ENCODE data around the gene XCR1.

The XCR1 gene

GRCh38 chr3:45984331-45985312, 42.7 kb downstream of the XCR1 start:
- Histone ChIP-seq H3K27me3 (ENCODE audit: insufficient read depth, low read length) (no peaks in the 10 kb centered on the region), H2AFZ (ENCODE audit: insufficient read depth, low read length, poor library complexity) (no peak overlapping the region), H2BK5ac (ENCODE audit: low read depth, low read length, poor library complexity) (no peak overlapping the region), H3K4me2 (ENCODE audit: low read length) (no peak overlapping the region), H4K12ac (ENCODE audit: low read depth, low read length) (no peak overlapping the region), H2BK12ac (ENCODE audit: low read length) (no peak overlapping the region), H3K9ac (ENCODE audit: low read length) (no peak overlapping the region), H3K36me3 (ENCODE audit: control insufficient read depth in 1 of 2, insufficient read depth in 2 of 2, low read length in 2 of 2) (peaks cover 6 to 11% of the 10 kb centered on the region in 2 experiments), H3K9me3 (ENCODE audit: insufficient read depth, low read depth, low read length) (peaks cover 2% of the 10 kb centered on the region), H3K23ac (ENCODE audit: low read length) (no peak overlapping the region), H4K8ac (ENCODE audit: low read depth, low read length) (no peak overlapping the region), H3K4me3 (ENCODE audit: low read depth, low read length) (no peak overlapping the region), H3K4ac (ENCODE audit: low read depth, low read length) (no peak overlapping the region), H3K14ac (ENCODE audit: low read length) (no peak overlapping the region), H3K79me2 (ENCODE audit: control insufficient read depth, insufficient read depth, low read length, poor library complexity) (no peaks in the 10 kb centered on the region), H4K91ac (ENCODE audit: low read depth, low read length) (no peak overlapping the region), H3K79me1 (ENCODE audit: low read length) (no peaks in the 10 kb centered on the region), H2BK120ac (ENCODE audit: insufficient read depth, low read length, poor library complexity) (no peak overlapping the region), H3K4me1 (ENCODE audit: control insufficient read depth in 1 of 2, insufficient read depth in 2 of 2, low read length in 2 of 2) (peaks cover 0 to 3% of the 10 kb centered on the region in 2 experiments), H3K27ac (ENCODE audit: low read depth, low read length) (no peak overlapping the region), H3K18ac (ENCODE audit: low read length) (no peak overlapping the region), H2AK5ac (ENCODE audit: low read length) (no peak overlapping the region)
- WGBS (ENCODE audit: extremely low coverage, insufficient coverage, insufficient read length) = no CpG with 5 or more reads among the region's 8 CpGs
- DNase-seq = no peak

GRCh38 chr3:45983770-45984169, 43.5 kb downstream of the XCR1 start:
- Histone ChIP-seq H3K4me1 (ENCODE audit: control insufficient read depth in 1 of 2, insufficient read depth in 2 of 2, low read length in 2 of 2) (peaks cover 0 to under 1% of the 10 kb centered on the region in 2 experiments), H4K8ac (ENCODE audit: low read depth, low read length) (no peak overlapping the region), H2BK120ac (ENCODE audit: insufficient read depth, low read length, poor library complexity) (no peak overlapping the region), H3K9ac (ENCODE audit: low read length) (no peak overlapping the region), H3K9me3 (ENCODE audit: insufficient read depth, low read depth, low read length) (no peaks in the 10 kb centered on the region), H2BK12ac (ENCODE audit: low read length) (no peak overlapping the region), H2BK5ac (ENCODE audit: low read depth, low read length, poor library complexity) (no peak overlapping the region), H3K18ac (ENCODE audit: low read length) (no peak overlapping the region), H4K91ac (ENCODE audit: low read depth, low read length) (no peak overlapping the region), H3K27me3 (ENCODE audit: insufficient read depth, low read length) (no peaks in the 10 kb centered on the region), H4K12ac (ENCODE audit: low read depth, low read length) (no peak overlapping the region), H3K27ac (ENCODE audit: low read depth, low read length) (no peak overlapping the region), H3K79me2 (ENCODE audit: control insufficient read depth, insufficient read depth, low read length, poor library complexity) (no peaks in the 10 kb centered on the region), H3K79me1 (ENCODE audit: low read length) (no peaks in the 10 kb centered on the region), H3K4me2 (ENCODE audit: low read length) (no peak overlapping the region), H3K14ac (ENCODE audit: low read length) (no peak overlapping the region), H3K4ac (ENCODE audit: low read depth, low read length) (no peak overlapping the region), H3K4me3 (ENCODE audit: low read depth, low read length) (no peak overlapping the region), H3K23ac (ENCODE audit: low read length) (no peak overlapping the region), H2AK5ac (ENCODE audit: low read length) (no peak overlapping the region), H2AFZ (ENCODE audit: insufficient read depth, low read length, poor library complexity) (no peak overlapping the region), H3K36me3 (ENCODE audit: control insufficient read depth in 1 of 2, insufficient read depth in 2 of 2, low read length in 2 of 2) (peaks cover 8 to 15% of the 10 kb centered on the region in 2 experiments)
- DNase-seq = no peak
- WGBS (ENCODE audit: extremely low coverage, insufficient coverage, insufficient read length) = no CpG with 5 or more reads among the region's 3 CpGs

- Histone ChIP-seq H3K9me3 (ENCODE audit: insufficient read depth, low read depth, low read length) (no peaks in the 10 kb centered on the region), H3K36me3 (ENCODE audit: control insufficient read depth in 1 of 2, insufficient read depth in 2 of 2, low read length in 2 of 2) (peaks cover 8 to 20% of the 10 kb centered on the region in 2 experiments), H3K79me1 (ENCODE audit: low read length) (no peaks in the 10 kb centered on the region), H3K27me3 (ENCODE audit: insufficient read depth, low read length) (no peaks in the 10 kb centered on the region), H3K14ac (ENCODE audit: low read length) (no peak overlapping the region), H4K12ac (ENCODE audit: low read depth, low read length) (no peak overlapping the region), H4K91ac (ENCODE audit: low read depth, low read length) (no peak overlapping the region), H2BK12ac (ENCODE audit: low read length) (no peak overlapping the region), H2AK5ac (ENCODE audit: low read length) (no peak overlapping the region), H3K4me2 (ENCODE audit: low read length) (no peak overlapping the region), H3K4me1 (ENCODE audit: control insufficient read depth in 1 of 2, insufficient read depth in 2 of 2, low read length in 2 of 2) (no peaks in the 10 kb centered on the region), H3K18ac (ENCODE audit: low read length) (no peak overlapping the region), H3K9ac (ENCODE audit: low read length) (no peak overlapping the region), H3K4ac (ENCODE audit: low read depth, low read length) (no peak overlapping the region), H2BK5ac (ENCODE audit: low read depth, low read length, poor library complexity) (no peak overlapping the region), H3K4me3 (ENCODE audit: low read depth, low read length) (no peak overlapping the region), H4K8ac (ENCODE audit: low read depth, low read length) (no peak overlapping the region), H3K23ac (ENCODE audit: low read length) (no peak overlapping the region), H2BK120ac (ENCODE audit: insufficient read depth, low read length, poor library complexity) (no peak overlapping the region), H3K27ac (ENCODE audit: low read depth, low read length) (no peak overlapping the region), H2AFZ (ENCODE audit: insufficient read depth, low read length, poor library complexity) (no peak overlapping the region), H3K79me2 (ENCODE audit: control insufficient read depth, insufficient read depth, low read length, poor library complexity) (no peaks in the 10 kb centered on the region)
- no peak for DNase-seq
- no CpG with 5 or more reads among the region's 2 CpGs for WGBS (ENCODE audit: extremely low coverage, insufficient coverage, insufficient read length)
Observed at GRCh38 chr3:45981346-45982074, 45.8 kb downstream of the XCR1 start.

- H2AK5ac ChIP-seq (ENCODE audit: low read length) = no peak overlapping the region
- no peak overlapping the region for H4K91ac ChIP-seq (ENCODE audit: low read depth, low read length)
- H4K12ac ChIP-seq (ENCODE audit: low read depth, low read length) = no peak overlapping the region
- H3K4ac ChIP-seq (ENCODE audit: low read depth, low read length) = no peak overlapping the region
- H2AFZ ChIP-seq (ENCODE audit: insufficient read depth, low read length, poor library complexity) = no peak overlapping the region
- H3K79me1 ChIP-seq (ENCODE audit: low read length) = no peaks in the 10 kb centered on the region
- peaks cover 8 to 24% of the 10 kb centered on the region in 2 experiments for H3K36me3 ChIP-seq (ENCODE audit: control insufficient read depth in 1 of 2, insufficient read depth in 2 of 2, low read length in 2 of 2)
- H3K4me2 ChIP-seq (ENCODE audit: low read length) = no peak overlapping the region
- no peak overlapping the region for H3K27ac ChIP-seq (ENCODE audit: low read depth, low read length)
- no peak overlapping the region for H2BK12ac ChIP-seq (ENCODE audit: low read length)
- no peak overlapping the region for H2BK5ac ChIP-seq (ENCODE audit: low read depth, low read length, poor library complexity)
- WGBS (ENCODE audit: extremely low coverage, insufficient coverage, insufficient read length) = no CpG with 5 or more reads among the region's 2 CpGs
- no peak overlapping the region for H3K4me3 ChIP-seq (ENCODE audit: low read depth, low read length)
- no peaks in the 10 kb centered on the region for H3K79me2 ChIP-seq (ENCODE audit: control insufficient read depth, insufficient read depth, low read length, poor library complexity)
- H3K18ac ChIP-seq (ENCODE audit: low read length) = no peak overlapping the region
- H3K9ac ChIP-seq (ENCODE audit: low read length) = no peak overlapping the region
- H3K9me3 ChIP-seq (ENCODE audit: insufficient read depth, low read depth, low read length) = no peaks in the 10 kb centered on the region
- H3K27me3 ChIP-seq (ENCODE audit: insufficient read depth, low read length) = no peaks in the 10 kb centered on the region
- H4K8ac ChIP-seq (ENCODE audit: low read depth, low read length) = no peak overlapping the region
- no peak overlapping the region for H2BK120ac ChIP-seq (ENCODE audit: insufficient read depth, low read length, poor library complexity)
- no peaks in the 10 kb centered on the region for H3K4me1 ChIP-seq (ENCODE audit: control insufficient read depth in 1 of 2, insufficient read depth in 2 of 2, low read length in 2 of 2)
- no peak for DNase-seq
- no peak overlapping the region for H3K23ac ChIP-seq (ENCODE audit: low read length)
- no peak overlapping the region for H3K14ac ChIP-seq (ENCODE audit: low read length)
Observed at GRCh38 chr3:45980819-45981218, 46.5 kb downstream of the XCR1 start.
